Putamen (tissue), 1 donor: ENCODE results near the gene RAPGEFL1.
A peak's percentile ranks its signal among the peaks of the same experiment; 100 is the strongest.
"Not testable (repeated sequence)": the region's sequence is repeated elsewhere in the genome, so short reads cannot be mapped to it uniquely, and the experiment has no call there.

Experiments
- DNase-seq: peaks from one replicate; pipeline ENCODE4 v3.0.0-alpha.2; 2016; ENCODE audit warnings: low spot score

The RAPGEFL1 gene

DNA sequence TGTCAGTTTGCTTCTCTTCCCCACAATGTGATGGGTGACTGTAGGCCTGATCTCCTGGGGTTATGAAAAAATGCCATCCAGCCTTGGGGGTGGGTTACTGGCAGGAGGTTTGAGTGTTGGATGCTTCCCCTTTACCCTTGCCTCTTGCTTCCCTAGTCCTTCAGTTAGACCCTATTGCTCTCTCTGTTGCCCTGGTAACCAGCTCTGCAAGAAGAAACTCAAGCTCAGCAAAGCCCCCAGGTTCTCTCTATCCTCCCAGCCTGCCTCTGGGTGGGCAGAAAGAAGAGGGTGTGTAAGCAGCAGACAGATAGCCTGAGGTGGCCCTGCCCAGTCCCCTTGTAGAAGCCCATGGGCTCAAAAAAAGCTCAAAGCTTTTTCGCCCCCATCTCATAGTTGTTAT, 2.8 kb upstream of the RAPGEFL1 start:
- no peak for DNase-seq

DNA sequence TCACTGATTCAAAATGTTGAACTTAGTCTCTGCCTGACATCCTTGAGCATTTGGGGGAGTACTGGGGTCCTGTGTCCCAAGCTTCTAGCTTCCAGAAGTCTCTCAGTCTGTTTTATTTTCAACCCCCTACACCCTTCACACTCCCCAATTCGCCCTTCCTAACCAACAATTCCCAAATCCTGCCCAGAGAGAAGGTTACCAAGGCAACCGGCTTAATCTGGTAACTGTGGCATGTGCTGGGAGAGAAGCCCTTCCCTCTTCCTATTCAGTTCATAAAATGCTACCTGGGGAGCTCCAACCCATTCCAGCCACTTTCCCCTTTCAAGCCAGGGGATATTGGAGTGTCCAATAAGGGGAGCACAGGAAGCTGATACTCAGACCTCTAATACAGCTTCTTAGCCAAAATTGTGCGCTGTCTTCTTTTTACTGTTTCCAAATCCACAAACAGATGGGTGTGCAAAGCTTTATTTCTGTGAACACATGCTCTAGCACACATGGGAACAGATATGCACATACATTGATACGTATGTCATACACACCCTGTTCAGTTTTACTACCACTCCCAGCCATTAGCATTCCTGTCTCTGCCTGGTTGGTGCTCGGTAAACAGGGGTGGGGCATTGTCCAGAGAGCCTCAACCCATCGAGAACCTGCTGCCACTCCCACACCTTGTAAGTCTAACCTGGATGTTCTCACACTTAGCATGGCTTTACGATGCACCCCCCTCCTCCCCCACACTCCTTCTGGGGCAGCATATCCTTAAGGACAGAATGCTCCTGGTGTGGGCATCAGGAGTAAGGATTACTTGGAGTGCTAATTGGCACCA, 1.1 kb upstream of the RAPGEFL1 start:
- DNase-seq, result no peak

DNA sequence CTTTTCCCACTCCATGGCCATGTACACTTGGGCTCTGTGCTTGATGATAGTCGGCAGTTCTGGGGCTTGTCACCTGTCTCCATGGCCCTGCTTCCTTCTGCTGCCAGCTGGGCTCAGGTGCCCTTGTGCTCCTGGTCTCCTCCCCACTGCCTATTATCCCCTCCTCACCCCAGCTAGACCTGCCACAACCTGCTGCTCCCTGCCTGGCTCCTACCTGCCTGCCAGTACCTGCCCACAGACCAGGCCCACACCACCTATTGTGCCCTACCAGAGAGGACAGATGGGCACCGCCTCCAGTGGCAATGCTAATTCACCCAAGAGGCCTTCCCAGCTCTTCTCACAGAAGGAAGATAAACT, 538 bp upstream of the RAPGEFL1 start:
- no peak for DNase-seq

- no peak for DNase-seq
Observed at GRCh38 chr17:40178021-40178601, 841 bp downstream of the RAPGEFL1 start.

- DNase-seq, result no peak
Observed at GRCh38 chr17:40178660-40179059, 1.4 kb downstream of the RAPGEFL1 start.

- no peak for DNase-seq
Observed at GRCh38 chr17:40179923-40180659, 2.8 kb downstream of the RAPGEFL1 start.

GRCh38 chr17:40180694-40181093, 3.4 kb downstream of the RAPGEFL1 start:
- DNase-seq, result no peak

DNA sequence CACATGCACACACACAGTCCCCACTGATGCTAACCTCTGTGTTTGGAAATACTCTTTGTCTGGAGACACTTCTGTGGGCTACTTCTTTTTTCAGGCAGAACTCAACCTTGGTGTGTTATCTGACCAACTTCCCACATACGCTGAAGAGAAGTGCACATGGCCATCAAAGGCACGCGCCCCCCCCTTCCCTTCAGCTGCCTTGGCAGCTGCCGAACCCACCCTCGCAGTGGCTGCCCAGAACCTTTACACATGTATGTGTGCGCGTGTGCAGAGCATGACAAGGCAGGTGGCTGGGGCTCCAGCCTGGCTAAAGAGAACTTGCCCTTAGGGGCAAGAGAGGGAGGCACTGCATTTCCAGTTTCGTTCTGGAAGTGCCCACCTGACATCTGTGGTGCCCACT, 3.9 kb downstream of the RAPGEFL1 start:
- DNase-seq, result no peak

GRCh38 chr17:40182606-40183005, 5.3 kb downstream of the RAPGEFL1 start:
- DNase-seq, result no peak

GRCh38 chr17:40187238-40187637, 10.0 kb downstream of the RAPGEFL1 start:
- no peak for DNase-seq

DNA sequence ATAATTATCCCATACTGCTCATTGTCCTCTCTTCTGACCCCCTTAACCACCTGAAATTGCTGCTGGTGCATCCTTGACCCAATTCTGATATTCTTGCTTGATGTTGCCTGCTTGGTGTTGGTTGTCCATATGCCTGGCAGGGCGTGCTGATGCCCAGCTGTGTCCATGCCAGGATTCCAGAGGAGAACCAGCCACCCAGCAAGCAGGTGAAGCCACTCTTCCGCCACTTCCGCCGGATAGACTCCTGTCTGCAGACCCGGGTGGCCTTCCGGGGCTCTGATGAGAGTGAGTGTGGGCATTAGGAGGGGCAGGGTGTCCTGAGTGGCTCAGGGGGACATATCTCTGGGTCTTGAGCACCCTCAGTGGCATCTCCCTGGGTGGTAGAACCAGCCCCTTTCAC, 11.4 kb downstream of the RAPGEFL1 start:
- no peak for DNase-seq

DNA sequence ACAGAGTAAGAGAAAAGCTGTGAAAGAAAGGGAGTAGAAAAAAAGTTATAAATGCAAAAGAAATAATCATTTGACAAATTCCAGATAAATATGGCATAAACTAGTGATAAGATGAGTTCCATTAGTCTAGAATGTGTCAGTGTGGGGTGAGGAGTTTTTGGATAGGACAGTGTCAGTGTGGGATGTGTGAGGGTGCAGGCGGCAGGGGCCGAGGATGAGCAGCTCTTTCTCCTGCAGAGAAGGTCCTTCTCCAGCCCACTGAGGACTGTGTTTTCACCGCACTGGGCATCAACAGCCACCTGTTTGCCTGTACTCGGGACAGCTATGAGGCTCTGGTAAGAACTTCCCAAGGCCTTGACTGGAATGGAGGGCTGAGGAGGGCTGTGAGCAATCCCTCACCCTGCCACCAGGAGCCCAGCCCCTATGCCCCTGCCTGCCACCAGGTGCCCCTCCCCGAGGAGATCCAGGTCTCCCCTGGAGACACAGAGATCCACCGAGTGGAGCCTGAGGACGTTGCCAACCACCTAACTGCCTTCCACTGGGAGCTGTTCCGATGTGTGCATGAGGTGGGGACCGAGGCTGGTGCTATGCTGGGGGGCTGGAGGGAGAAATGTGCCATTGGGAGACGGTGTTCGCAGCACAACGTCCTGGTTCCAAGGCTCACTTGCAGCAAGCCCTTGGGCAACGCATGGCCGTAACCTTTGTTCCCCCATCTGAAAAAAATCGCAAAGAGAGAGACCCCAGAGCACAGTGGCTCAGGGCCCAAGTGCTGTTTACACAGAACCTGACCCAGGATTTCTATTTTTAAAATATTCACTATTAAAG, 13.1 kb downstream of the RAPGEFL1 start:
- no peak for DNase-seq

- DNase-seq, result peak; percentile 66
Observed at GRCh38 chr17:40191237-40192208, 14.3 kb downstream of the RAPGEFL1 start.

- DNase-seq, result no peak
Observed at GRCh38 chr17:40192961-40193360, 15.7 kb downstream of the RAPGEFL1 start.

DNA sequence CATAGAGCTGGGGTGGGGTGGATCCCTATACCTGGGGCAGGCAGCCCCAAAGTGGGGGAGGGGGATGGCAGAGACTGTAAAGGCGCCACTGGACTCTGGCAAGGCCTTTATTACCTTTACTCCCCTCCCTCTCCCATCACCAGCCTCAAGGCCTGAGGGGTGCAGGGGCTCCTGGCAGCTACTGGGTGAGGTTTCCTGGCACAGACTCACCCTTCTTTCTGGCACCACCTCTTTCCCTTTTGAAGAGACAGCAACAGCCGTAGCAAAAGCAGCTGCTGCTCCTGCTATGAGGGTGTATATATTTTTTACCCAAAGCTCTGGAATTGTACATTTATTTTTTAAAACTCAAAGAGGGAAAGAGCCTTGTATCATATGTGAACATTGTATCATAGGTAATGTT, 17.6 kb downstream of the RAPGEFL1 start:
- no peak for DNase-seq

GRCh38 chr17:40197550-40197949, 20.3 kb downstream of the RAPGEFL1 start:
- DNase-seq, result no peak

DNA sequence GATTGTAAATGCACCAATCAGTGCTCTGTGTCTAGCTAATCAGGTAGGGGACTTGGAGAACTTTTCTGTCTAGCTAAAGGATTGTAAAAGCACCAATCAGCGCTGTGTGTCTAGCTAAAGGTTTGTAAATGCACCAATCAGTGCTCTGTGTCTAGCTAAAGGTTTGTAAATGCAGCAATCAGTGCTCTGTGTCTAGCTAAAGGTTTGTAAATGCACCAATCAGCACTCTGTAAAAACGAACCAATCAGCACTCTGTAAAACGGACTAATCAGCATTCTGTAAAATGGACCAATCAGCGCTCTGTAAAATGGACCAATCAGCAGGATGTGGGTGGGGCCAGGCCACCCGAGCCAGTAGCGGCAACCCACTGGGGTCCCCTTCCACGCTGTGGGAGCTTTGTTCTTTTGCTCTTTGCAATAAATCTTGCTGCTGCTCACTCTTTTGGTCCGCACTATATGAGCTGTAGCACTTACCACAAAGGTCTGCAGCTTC, 20.7 kb downstream of the RAPGEFL1 start:
- not testable (repeated sequence) for DNase-seq

- DNase-seq, result no peak
Observed at GRCh38 chr17:40198576-40198975, 21.3 kb downstream of the RAPGEFL1 start.

- no peak for DNase-seq
Observed at GRCh38 chr17:40203131-40203530, 25.9 kb downstream of the RAPGEFL1 start.

- DNase-seq, result not testable (repeated sequence)
Observed at GRCh38 chr17:40206193-40206592, 28.9 kb downstream of the RAPGEFL1 start.
